ENCODE data around the gene PRR15L.

GRCh38 chr17:47918991-47919390 lies 38.7 kb downstream of the PRR15L start:
- TF ChIP-seq EZH2phosphoT487 (conservative IDR thresholded peaks at IDR 0.05; ENCODE audit: low read length) (no peak), CTCF (IDR thresholded peaks at IDR 0.05; ENCODE audit: insufficient read depth, low read length, poor library complexity, severe bottlenecking) (no peak)

Data from SU-DHL-6 (cell line).